Mesenchymal stem cell (in vitro differentiated cells and primary cell): Measurements from ENCODE around the gene GCNA.

ENCODE experiments used
- DNase-seq: peaks from one replicate; pipeline ENCODE4 v3.0.0-alpha.2; 2013
- H2AFZ ChIP-seq: one replicate; pipeline ENCODE4 v1.6.1; 2013; ENCODE audit warnings: low read depth, mild to moderate bottlenecking, control low read depth, inconsistent platforms, low read length, moderate library complexity
- H2AK5ac ChIP-seq: 2 replicates; pipeline ENCODE4 v1.6.1; 2013; ENCODE audit warnings: low read length, moderate library complexity, mild to moderate bottlenecking, inconsistent platforms; ENCODE audit not compliant: severe bottlenecking
- H2BK120ac ChIP-seq: one replicate; pipeline ENCODE4 v1.6.1; 2013; ENCODE audit warnings: low read depth, mild to moderate bottlenecking, inconsistent platforms, low read length, moderate library complexity
- H2BK12ac ChIP-seq, 2 experiments: one replicate each; pipeline ENCODE4 v1.6.1; 2013; ENCODE audit warnings: inconsistent platforms in 2 of 2, low read length in 2 of 2, mild to moderate bottlenecking in 2 of 2, moderate library complexity in 2 of 2, control low read depth in 1 of 2
- H2BK15ac ChIP-seq: one replicate; pipeline ENCODE4 v1.6.1; 2013; ENCODE audit warnings: mild to moderate bottlenecking, low read depth, inconsistent platforms; ENCODE audit not compliant: poor library complexity, severe bottlenecking
- H2BK5ac ChIP-seq: 2 replicates; pipeline ENCODE4 v1.6.1; 2013; ENCODE audit warnings: low read depth, mild to moderate bottlenecking, low read length, control low read depth, inconsistent platforms; ENCODE audit not compliant: poor library complexity, severe bottlenecking
- H3K14ac ChIP-seq, 2 experiments: one replicate each; pipeline ENCODE4 v1.6.1; 2013; ENCODE audit warnings: inconsistent platforms in 2 of 2, low read length in 2 of 2, control low read depth in 1 of 2, mild to moderate bottlenecking in 1 of 2, moderate library complexity in 1 of 2
- H3K18ac ChIP-seq, 2 experiments: one replicate each; pipeline ENCODE4 v1.6.1; 2013; ENCODE audit warnings: inconsistent platforms in 2 of 2, low read length in 2 of 2, control low read depth in 1 of 2, low read depth in 1 of 2, mild to moderate bottlenecking in 1 of 2
- H3K23ac ChIP-seq, 2 experiments: one replicate each; pipeline ENCODE4 v1.6.1; 2013; ENCODE audit warnings: inconsistent platforms in 2 of 2, low read length in 2 of 2, mild to moderate bottlenecking in 2 of 2, moderate library complexity in 2 of 2, control low read depth in 1 of 2
- H3K27ac ChIP-seq: 2 replicates; pipeline ENCODE4 v1.5.1; 2013; ENCODE audit warnings: mild to moderate bottlenecking, moderate library complexity, low read length, control low read depth, inconsistent platforms; ENCODE audit not compliant: poor library complexity, severe bottlenecking
- H3K27me3 ChIP-seq, 2 experiments: 2 replicates each; pipeline versions ENCODE4 v1.6.1 to v1.7.0; 2013; ENCODE audit warnings: low read length in 2 of 2, mild to moderate bottlenecking in 2 of 2, moderate library complexity in 2 of 2, control low read depth in 1 of 2, inconsistent platforms in 1 of 2; ENCODE audit not compliant: control insufficient read depth in 1 of 2, insufficient read depth in 1 of 2
- H3K36me3 ChIP-seq, 2 experiments: 2 replicates each; pipeline versions ENCODE4 v1.6.1 to v1.7.0; 2013; ENCODE audit warnings: low read length in 2 of 2, control low read depth in 1 of 2, inconsistent platforms in 1 of 2, low read depth in 1 of 2, mild to moderate bottlenecking in 1 of 2; ENCODE audit not compliant: insufficient read depth in 2 of 2, control insufficient read depth in 1 of 2
- H3K4ac ChIP-seq, 2 experiments: one replicate each; pipeline ENCODE4 v1.6.1; 2013; ENCODE audit warnings: inconsistent platforms in 2 of 2, low read length in 2 of 2, mild to moderate bottlenecking in 2 of 2, moderate library complexity in 2 of 2, control low read depth in 1 of 2, low read depth in 1 of 2
- H3K4me1 ChIP-seq: 2 replicates; pipeline ENCODE4 v1.6.1; 2013; ENCODE audit warnings: low read depth, low read length, control low read depth; ENCODE audit not compliant: control insufficient read depth, insufficient read depth
- H3K4me2 ChIP-seq: 2 replicates; pipeline ENCODE4 v1.6.1; 2013; ENCODE audit warnings: low read length, mild to moderate bottlenecking, inconsistent platforms; ENCODE audit not compliant: poor library complexity, severe bottlenecking
- H3K4me3 ChIP-seq, 2 experiments: 2 replicates each; pipeline versions ENCODE4 v1.5.1 to v1.7.0; 2013; ENCODE audit warnings: low read length in 2 of 2, mild to moderate bottlenecking in 2 of 2, control low read depth in 1 of 2, low read depth in 1 of 2; ENCODE audit not compliant: insufficient read depth in 1 of 2
- H3K79me1 ChIP-seq: replicated peaks from 2 replicates; pipeline ENCODE4 v1.6.1; 2013; ENCODE audit warnings: mild to moderate bottlenecking, control low read depth, low read length, inconsistent platforms; ENCODE audit not compliant: poor library complexity, severe bottlenecking
- H3K9ac ChIP-seq: 2 replicates; pipeline ENCODE4 v1.7.0; 2013; ENCODE audit warnings: mild to moderate bottlenecking, low read length, moderate library complexity
- H3K9me3 ChIP-seq: 2 replicates; pipeline ENCODE4 v1.7.0; 2013; ENCODE audit warnings: mild to moderate bottlenecking, low read length; ENCODE audit not compliant: control insufficient read depth
- H4K8ac ChIP-seq: one replicate; pipeline ENCODE4 v1.6.1; 2013; ENCODE audit warnings: inconsistent platforms, mild to moderate bottlenecking, low read length, moderate library complexity
- H4K91ac ChIP-seq: one replicate; pipeline ENCODE4 v1.6.1; 2013; ENCODE audit warnings: mild to moderate bottlenecking, low read length, inconsistent platforms
- WGBS: methylation state at CpG from one replicate; pipeline ENCODE4 v1.1.7; 2013; ENCODE audit warnings: mixed read lengths; 5-methylcytosine and 5-hydroxymethylcytosine counted together

Gene GCNA

GRCh38 chrX:71617742-71618141 is 39.5 kb downstream of the GCNA start:
- H3K4me3 ChIP-seq, result no peak overlapping the region
- H3K9me3 ChIP-seq, result no peaks in the 10 kb centered on the region
- no peak overlapping the region for H2BK15ac ChIP-seq
- H3K27me3 ChIP-seq, result peaks cover 0 to 12% of the 10 kb centered on the region in 2 experiments
- H3K27ac ChIP-seq, result no peak overlapping the region
- H2BK120ac ChIP-seq, result no peak overlapping the region
- peaks cover 26 to 55% of the 10 kb centered on the region in 2 experiments for H3K36me3 ChIP-seq
- no peak overlapping the region for H2BK12ac ChIP-seq
- 98% methylated on average over 8 of the region's 8 CpGs for WGBS
- no peak overlapping the region for H3K14ac ChIP-seq
- DNase-seq, result no peak
- H2AK5ac ChIP-seq, result no peak overlapping the region
- H3K18ac ChIP-seq, result no peak overlapping the region
- H3K79me1 ChIP-seq, result peaks cover 6% of the 10 kb centered on the region
- no peak overlapping the region for H3K4ac ChIP-seq
- no peak overlapping the region for H3K4me2 ChIP-seq
- peaks cover 7% of the 10 kb centered on the region for H3K4me1 ChIP-seq
- no peak overlapping the region for H2AFZ ChIP-seq
- H3K9ac ChIP-seq, result no peak overlapping the region
- H4K8ac ChIP-seq, result no peak overlapping the region
- no peak overlapping the region for H2BK5ac ChIP-seq
- H3K23ac ChIP-seq, result no peak overlapping the region
- no peak overlapping the region for H4K91ac ChIP-seq

GRCh38 chrX:71618303-71618721 is 40.1 kb downstream of the GCNA start, which contains the start of gene CXCR3:
CXCR3 (minus strand) TSS chrX:71618511; CDS start chrX:71618449, 62 bp downstream.
- H3K27me3 ChIP-seq, result peaks cover 0 to 12% of the 10 kb centered on the region in 2 experiments
- peaks cover 10% of the 10 kb centered on the region for H3K4me1 ChIP-seq
- no peak within 1 kb of the TSS for H3K9ac ChIP-seq
- no peak within 1 kb of the TSS for H3K4ac ChIP-seq
- H2BK120ac ChIP-seq, result no peak within 1 kb of the TSS
- H3K18ac ChIP-seq, result no peak within 1 kb of the TSS
- H4K8ac ChIP-seq, result no peak within 1 kb of the TSS
- H2BK5ac ChIP-seq, result no peak within 1 kb of the TSS
- no peak within 1 kb of the TSS for H3K4me2 ChIP-seq
- H3K79me1 ChIP-seq, result peaks cover 7% of the 10 kb centered on the region
- no peak within 1 kb of the TSS for H2BK12ac ChIP-seq
- no peaks in the 10 kb centered on the region for H3K9me3 ChIP-seq
- H2AFZ ChIP-seq, result no peak within 1 kb of the TSS
- H3K27ac ChIP-seq, result no peak within 1 kb of the TSS
- H3K14ac ChIP-seq, result no peak within 1 kb of the TSS
- peaks cover 20 to 58% of the 10 kb centered on the region in 2 experiments for H3K36me3 ChIP-seq
- H4K91ac ChIP-seq, result no peak within 1 kb of the TSS
- H3K23ac ChIP-seq, result no peak within 1 kb of the TSS
- no peak for DNase-seq
- 100% methylated on average over 3 of the region's 4 CpGs for WGBS
- no peak within 1 kb of the TSS for H3K4me3 ChIP-seq
- no peak within 1 kb of the TSS for H2BK15ac ChIP-seq
- no peak within 1 kb of the TSS for H2AK5ac ChIP-seq

GRCh38 chrX:71618787-71619186 is 40.5 kb downstream of the GCNA start:
- Histone ChIP-seq H4K91ac (no peak overlapping the region), H2BK15ac (no peak overlapping the region), H3K27ac (no peak overlapping the region), H3K4me1 (peaks cover 10% of the 10 kb centered on the region), H3K18ac (no peak overlapping the region), H3K4me3 (no peak overlapping the region), H2AFZ (no peak overlapping the region), H2AK5ac (no peak overlapping the region), H3K4ac (no peak overlapping the region), H3K23ac (no peak overlapping the region), H3K4me2 (no peak overlapping the region), H3K14ac (no peak overlapping the region), H2BK5ac (no peak overlapping the region), H3K27me3 (peaks cover 0 to 12% of the 10 kb centered on the region in 2 experiments), H3K79me1 (peaks cover 7% of the 10 kb centered on the region), H3K9ac (no peak overlapping the region), H3K9me3 (no peaks in the 10 kb centered on the region), H2BK120ac (no peak overlapping the region), H3K36me3 (peaks cover 15 to 55% of the 10 kb centered on the region in 2 experiments), H4K8ac (no peak overlapping the region), H2BK12ac (no peak overlapping the region)
- WGBS, result 100% methylated on average over 3 of the region's 3 CpGs
- DNase-seq, result no peak

DNA sequence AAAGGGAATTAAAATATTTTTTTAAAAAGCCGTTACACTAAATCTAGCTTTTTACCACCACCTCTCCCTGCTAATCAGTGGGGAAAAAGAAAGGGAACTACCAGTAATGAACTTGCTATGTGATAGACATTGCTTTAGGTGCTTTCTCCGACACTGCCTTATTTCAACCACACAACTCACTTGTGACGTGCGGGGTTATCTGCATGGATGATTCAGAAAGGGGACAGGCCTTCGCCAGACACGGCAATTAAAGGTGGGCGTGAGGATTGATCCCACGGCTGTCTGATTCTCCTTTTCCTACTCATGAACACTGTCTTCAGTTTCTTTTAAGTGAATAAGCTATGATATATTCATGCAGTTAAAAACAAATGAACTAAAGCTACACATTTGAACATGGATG is 41.0 kb downstream of the GCNA start:
- no peak for DNase-seq
- H3K36me3 ChIP-seq, result peaks cover 14 to 51% of the 10 kb centered on the region in 2 experiments
- 90% methylated on average over 2 of the region's 8 CpGs for WGBS
- H3K9ac ChIP-seq, result no peak overlapping the region
- no peak overlapping the region for H2AK5ac ChIP-seq
- no peak overlapping the region for H3K4me3 ChIP-seq
- no peak overlapping the region for H2BK120ac ChIP-seq
- no peak overlapping the region for H4K91ac ChIP-seq
- H3K79me1 ChIP-seq, result peaks cover 7% of the 10 kb centered on the region
- peaks cover 10% of the 10 kb centered on the region for H3K4me1 ChIP-seq
- H3K4me2 ChIP-seq, result no peak overlapping the region
- no peak overlapping the region for H3K23ac ChIP-seq
- H2BK15ac ChIP-seq, result no peak overlapping the region
- H3K9me3 ChIP-seq, result no peaks in the 10 kb centered on the region
- H3K27me3 ChIP-seq, result peaks cover 0 to 12% of the 10 kb centered on the region in 2 experiments
- no peak overlapping the region for H3K4ac ChIP-seq
- no peak overlapping the region for H3K14ac ChIP-seq
- H4K8ac ChIP-seq, result no peak overlapping the region
- no peak overlapping the region for H2BK5ac ChIP-seq
- H3K27ac ChIP-seq, result no peak overlapping the region
- H2BK12ac ChIP-seq, result no peak overlapping the region
- no peak overlapping the region for H3K18ac ChIP-seq
- no peak overlapping the region for H2AFZ ChIP-seq
